Coronary artery (tissue), 2 donors: ENCODE data around the gene RXRG.
"Not testable (repeated sequence)": the region's sequence is repeated elsewhere in the genome, so short reads cannot be mapped to it uniquely, and the experiment has no call there.

Experiments
- DNase-seq: peaks from one replicate; pipeline ENCODE4 v3.0.0-alpha.2; 2017; ENCODE audit warnings: low spot score
- H3K27ac ChIP-seq, 2 donors: fragments of 200-600 bp; sonication (generic); one replicate each; pipeline ENCODE4 v1.5.1; 2016 to 2019
- H3K4me3 ChIP-seq: fragments of 200-600 bp; sonication (generic); 2 replicates; pipeline ENCODE4 v1.5.1; 2016; ENCODE audit warnings: mild to moderate bottlenecking, moderate library complexity
- TF ChIP-seq, protein P1 (sequence below): fragments of 200-600 bp; sonication (generic); IDR thresholded peaks from one replicate; pipeline ENCODE4 v1.5.1; 2019; ENCODE audit warnings: antibody characterized with exemption

Gene RXRG

GRCh38 chr1:165468253-165468652 lies 23.3 kb upstream of the RXRG start:
- no peak for DNase-seq
- Histone ChIP-seq H3K4me3 (no peak overlapping the region), H3K27ac (no peak overlapping the region)
- TF ChIP-seq, protein P1, sequence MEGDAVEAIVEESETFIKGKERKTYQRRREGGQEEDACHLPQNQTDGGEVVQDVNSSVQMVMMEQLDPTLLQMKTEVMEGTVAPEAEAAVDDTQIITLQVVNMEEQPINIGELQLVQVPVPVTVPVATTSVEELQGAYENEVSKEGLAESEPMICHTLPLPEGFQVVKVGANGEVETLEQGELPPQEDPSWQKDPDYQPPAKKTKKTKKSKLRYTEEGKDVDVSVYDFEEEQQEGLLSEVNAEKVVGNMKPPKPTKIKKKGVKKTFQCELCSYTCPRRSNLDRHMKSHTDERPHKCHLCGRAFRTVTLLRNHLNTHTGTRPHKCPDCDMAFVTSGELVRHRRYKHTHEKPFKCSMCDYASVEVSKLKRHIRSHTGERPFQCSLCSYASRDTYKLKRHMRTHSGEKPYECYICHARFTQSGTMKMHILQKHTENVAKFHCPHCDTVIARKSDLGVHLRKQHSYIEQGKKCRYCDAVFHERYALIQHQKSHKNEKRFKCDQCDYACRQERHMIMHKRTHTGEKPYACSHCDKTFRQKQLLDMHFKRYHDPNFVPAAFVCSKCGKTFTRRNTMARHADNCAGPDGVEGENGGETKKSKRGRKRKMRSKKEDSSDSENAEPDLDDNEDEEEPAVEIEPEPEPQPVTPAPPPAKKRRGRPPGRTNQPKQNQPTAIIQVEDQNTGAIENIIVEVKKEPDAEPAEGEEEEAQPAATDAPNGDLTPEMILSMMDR: no peak

GRCh38 chr1:165467706-165468105 lies 22.8 kb upstream of the RXRG start:
- no peak for DNase-seq
- H3K27ac ChIP-seq: no peak overlapping the region
- H3K4me3 ChIP-seq: no peak overlapping the region
- TF ChIP-seq, protein P1: no peak

DNA sequence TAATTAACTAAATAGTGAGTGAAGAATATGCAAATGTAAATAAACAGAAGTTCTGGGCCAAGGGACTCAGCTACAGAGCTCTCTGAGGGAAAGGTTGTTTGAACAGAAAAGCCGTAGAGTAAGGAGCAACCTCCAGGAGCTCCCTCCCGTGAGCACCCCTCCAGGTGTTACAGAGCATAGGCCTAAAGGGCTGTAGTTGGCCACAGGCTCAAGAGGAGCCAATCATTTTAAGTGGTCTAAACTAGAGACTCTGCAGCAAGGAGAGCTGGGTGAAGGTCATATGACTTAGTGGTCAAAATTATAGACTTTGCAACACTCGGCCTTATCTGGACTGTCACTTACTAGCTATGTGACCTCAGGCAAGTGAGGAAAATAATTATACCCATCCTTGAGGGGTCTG lies 19.1 kb upstream of the RXRG start:
- Histone ChIP-seq H3K4me3 (no peak overlapping the region), H3K27ac (no peak overlapping the region)
- no peak for DNase-seq
- TF ChIP-seq, protein P1: no peak

DNA sequence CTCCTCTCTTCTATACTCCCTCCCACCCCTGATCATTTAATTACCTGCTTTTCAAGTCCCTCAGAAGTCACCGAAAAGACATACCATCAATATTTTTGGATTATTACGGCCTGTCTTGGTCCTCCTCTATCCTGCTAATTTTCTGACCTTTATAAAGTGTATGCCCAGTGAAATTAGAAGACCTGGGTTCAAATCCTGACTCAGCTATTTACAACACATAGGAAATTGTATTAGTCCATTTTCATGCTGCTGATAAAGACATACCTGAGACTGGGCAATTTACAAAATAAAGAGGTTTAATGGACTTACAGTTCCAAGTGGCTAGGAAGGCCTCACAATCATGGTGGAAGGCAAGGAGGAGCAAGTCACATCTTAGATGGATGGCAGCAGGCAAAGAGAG lies 14.8 kb upstream of the RXRG start:
- not testable (repeated sequence) for DNase-seq, H3K4me3 ChIP-seq, H3K27ac ChIP-seq

DNA sequence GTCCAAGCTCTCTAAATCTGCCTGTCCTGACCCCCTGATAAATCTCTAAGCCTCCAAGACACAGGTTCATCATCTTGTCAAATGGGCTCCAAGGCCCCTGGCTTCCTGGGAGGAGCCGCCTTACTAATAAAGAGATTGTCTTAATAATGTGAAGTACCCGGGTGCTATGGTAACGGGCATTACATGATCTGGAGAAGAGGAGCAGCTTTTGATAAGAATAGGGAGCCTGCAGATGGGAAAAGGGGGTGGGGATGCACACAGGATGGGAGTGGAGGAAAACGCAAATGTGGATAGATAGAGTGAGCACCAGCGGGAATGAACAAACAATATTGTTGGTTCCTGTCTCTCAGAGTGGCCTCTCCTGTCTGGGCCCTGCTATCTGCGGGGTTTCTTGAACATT lies 11.9 kb upstream of the RXRG start:
- H3K27ac ChIP-seq: no peak overlapping the region
- H3K4me3 ChIP-seq: no peak overlapping the region
- TF ChIP-seq, protein P1: no peak
- DNase-seq: no peak

DNA sequence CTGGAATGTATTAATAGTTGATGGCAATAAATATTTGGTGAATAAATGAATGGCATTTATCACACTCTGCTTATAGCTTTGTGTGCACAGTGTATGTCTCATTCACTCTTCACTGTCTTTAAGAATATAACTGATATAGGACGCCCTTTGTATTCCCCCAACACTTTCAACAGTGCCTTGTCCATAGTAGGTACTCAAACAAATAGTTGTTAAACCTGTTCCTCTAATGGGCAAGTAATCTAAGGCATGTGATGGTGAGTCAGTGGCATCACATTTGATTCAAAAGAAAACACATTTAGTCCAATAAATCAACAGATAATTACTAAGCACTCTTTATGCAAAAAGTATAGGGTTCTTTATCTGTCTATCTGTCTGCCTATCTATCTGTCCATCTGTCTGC lies 11.2 kb upstream of the RXRG start:
- Histone ChIP-seq H3K4me3 (no peak overlapping the region), H3K27ac (no peak overlapping the region)
- DNase-seq: no peak
- TF ChIP-seq, protein P1: no peak

- TF ChIP-seq, protein P1: no peak
Observed at GRCh38 chr1:165455111-165455510, 10.2 kb upstream of the RXRG start.

GRCh38 chr1:165454091-165454610 lies 9.2 kb upstream of the RXRG start:
- Histone ChIP-seq H3K4me3 (no peak overlapping the region), H3K27ac (no peak overlapping the region)
- TF ChIP-seq, protein P1: no peak
- DNase-seq: no peak

More at GRCh38 chr1:165455111-165455510, 10.2 kb upstream of the RXRG start:
- DNase-seq: no peak
- H3K27ac ChIP-seq: no peak overlapping the region
- no peak overlapping the region for H3K4me3 ChIP-seq
